SK-N-SH treated with all-trans-retinoic acid at 6 μM for 48 hours (cell line): ENCODE data around the gene FETUB.
A peak's percentile ranks its signal among the peaks of the same experiment; 100 is the strongest.

ENCODE experiments used
- ATAC-seq: fragments of 200-7000 bp; cut with Tn5 transposase; 3 replicates; pipeline ENCODE4 v1.9.1; 2020; ENCODE audit warnings: mild to moderate bottlenecking, moderate library complexity
- ARNTL ChIP-seq: fragments of 450-650 bp; formaldehyde crosslinking; IDR thresholded peaks from 2 replicates; pipeline ENCODE4 v1.5.0; 2020; ENCODE audit warnings: low read depth, mild to moderate bottlenecking, moderate library complexity, borderline replicate concordance
- BACH2 ChIP-seq: fragments of 250-450 bp; sonication (Bioruptor Pico); IDR thresholded peaks from 2 replicates; pipeline ENCODE4 v1.9.0; 2021; ENCODE audit warnings: mild to moderate bottlenecking, borderline replicate concordance
- CREB5 ChIP-seq: fragments of 250-450 bp; sonication (Bioruptor Pico); IDR thresholded peaks from 2 replicates; pipeline ENCODE4 v1.5.1; 2020; ENCODE audit warnings: low read depth, mild to moderate bottlenecking, moderate library complexity
- CSDC2 ChIP-seq: fragments of 250-450 bp; sonication (Bioruptor Pico); IDR thresholded peaks from 2 replicates; pipeline ENCODE4 v1.5.0; 2020; ENCODE audit warnings: mild to moderate bottlenecking, moderate library complexity
- CSRNP3 ChIP-seq: fragments of 250-450 bp; sonication (Bioruptor Pico); IDR thresholded peaks from 2 replicates; pipeline ENCODE4 v1.5.1; 2021; ENCODE audit warnings: mild to moderate bottlenecking, moderate library complexity
- PATZ1 ChIP-seq: fragments of 250-450 bp; sonication (Bioruptor Pico); IDR thresholded peaks from 2 replicates; pipeline ENCODE4 v1.8.0; 2020; ENCODE audit warnings: mild to moderate bottlenecking, moderate library complexity, borderline replicate concordance
- PPARA ChIP-seq: fragments of 250-450 bp; sonication (Bioruptor Pico); IDR thresholded peaks from 2 replicates; pipeline ENCODE4 v1.5.0; 2020; ENCODE audit warnings: mild to moderate bottlenecking, borderline replicate concordance
- RARB ChIP-seq: fragments of 250-450 bp; sonication (Bioruptor Pico); IDR thresholded peaks from 2 replicates; pipeline ENCODE4 v1.8.0; 2021; ENCODE audit warnings: mild to moderate bottlenecking, moderate library complexity
- SNAI2 ChIP-seq: fragments of 250-450 bp; sonication (Bioruptor Pico); IDR thresholded peaks from 2 replicates; pipeline ENCODE4 v1.5.0; 2020; ENCODE audit warnings: mild to moderate bottlenecking, moderate library complexity
- TCF4 ChIP-seq: fragments of 250-450 bp; sonication (Bioruptor Pico); IDR thresholded peaks from 2 replicates; pipeline ENCODE4 v1.8.0; 2021; ENCODE audit warnings: mild to moderate bottlenecking, moderate library complexity, borderline replicate concordance
- TOX ChIP-seq: fragments of 250-450 bp; sonication (Bioruptor Pico); IDR thresholded peaks from 2 replicates; pipeline ENCODE4 v1.8.0; 2021; ENCODE audit warnings: mild to moderate bottlenecking, moderate library complexity, borderline replicate concordance
- TSHZ2 ChIP-seq: fragments of 250-450 bp; sonication (Bioruptor Pico); IDR thresholded peaks from 2 replicates; pipeline ENCODE4 v1.5.0; 2020; ENCODE audit warnings: mild to moderate bottlenecking, moderate library complexity
- ZC3H10 ChIP-seq: fragments of 250-450 bp; sonication (Bioruptor Pico); IDR thresholded peaks from 2 replicates; pipeline ENCODE4 v1.5.1; 2021; ENCODE audit warnings: mild to moderate bottlenecking, moderate library complexity
- ZFP3 ChIP-seq: fragments of 250-450 bp; sonication (Bioruptor Pico); IDR thresholded peaks from 2 replicates; pipeline ENCODE4 v1.5.0; 2020; ENCODE audit warnings: mild to moderate bottlenecking, moderate library complexity
- ZFP30 ChIP-seq: fragments of 450-650 bp; formaldehyde crosslinking; IDR thresholded peaks from 2 replicates; pipeline ENCODE4 v1.5.0; 2022; ENCODE audit warnings: mild to moderate bottlenecking, moderate library complexity
- ZNF70 ChIP-seq: fragments of 450-650 bp; formaldehyde crosslinking; IDR thresholded peaks from 2 replicates; pipeline ENCODE4 v1.5.0; 2020; ENCODE audit warnings: mild to moderate bottlenecking, moderate library complexity

FETUB gene

GRCh38 chr3:186609247-186609868, 30.8 kb upstream of the FETUB start:
- TF ChIP-seq CSDC2 (CRISPR knock-in tag) (no peak), ARNTL (CRISPR knock-in tag) (no peak), TOX (CRISPR knock-in tag) (no peak), PPARA (CRISPR knock-in tag) (no peak), CSRNP3 (CRISPR knock-in tag) (no peak), ZNF70 (CRISPR knock-in tag) (no peak), TCF4 (CRISPR knock-in tag) (no peak), PATZ1 (CRISPR knock-in tag) (no peak)
- TF ChIP-seq, all 23 proteins: peak for 0
- peak; percentile 61; the same call in 2 of the 3 replicates for ATAC-seq

- TF ChIP-seq TCF4 (CRISPR knock-in tag) (no peak), ZC3H10 (CRISPR knock-in tag) (no peak), ZFP3 (CRISPR knock-in tag) (no peak), SNAI2 (no peak), ZFP30 (no peak), PATZ1 (CRISPR knock-in tag) (no peak), CSDC2 (CRISPR knock-in tag) (no peak), CREB5 (CRISPR knock-in tag) (no peak), BACH2 (CRISPR knock-in tag) (no peak), ZNF70 (CRISPR knock-in tag) (no peak), RARB (no peak)
- ATAC-seq, result no peak
Measured at GRCh38 chr3:186612065-186612464, 28.1 kb upstream of the FETUB start.

- TF ChIP-seq CREB5 (CRISPR knock-in tag), result no peak
- no peak for TF ChIP-seq TOX (CRISPR knock-in tag)
- TF ChIP-seq PATZ1 (CRISPR knock-in tag), result no peak
- no peak for TF ChIP-seq ZNF70 (CRISPR knock-in tag)
- TF ChIP-seq TSHZ2 (CRISPR knock-in tag), result no peak
- TF ChIP-seq SNAI2, result no peak
- no peak for TF ChIP-seq ZC3H10 (CRISPR knock-in tag)
- no peak for TF ChIP-seq PPARA (CRISPR knock-in tag)
Measured at GRCh38 chr3:186612721-186613636, 27.2 kb upstream of the FETUB start, which contains the start of gene AHSG. AHSG (plus strand) TSS chr3:186613060; CDS start chr3:186613142, 82 bp downstream.

More at GRCh38 chr3:186612721-186613636, 27.2 kb upstream of the FETUB start, which contains the start of gene AHSG:
- ATAC-seq, result no peak
